Right lung (tissue), 5 donors: ENCODE data around the gene GPR160. TPM values are rescaled to one million over a fixed set of nuclear protein-coding genes. Genes with fewer than 3 reads are reported as not detected.

Source experiments
- DNase-seq, 2 donors: peaks; one replicate each; pipeline ENCODE4 v3.0.0-alpha.2; 2013
- polyA plus RNA-seq, 5 donors: library from polyadenylated mRNA; unstranded; fragments of 120-200 nt; gene quantifications; one replicate each; pipeline versions ENCODE4 v1.2.1 to v1.2.3, GENCODE V29; 2013; ENCODE audit warnings: inconsistent platforms in 1 of 5, low replicate concordance in 1 of 5; ENCODE audit not compliant: insufficient read length in 5 of 5, insufficient read depth in 1 of 5

The GPR160 gene
- polyA plus RNA-seq, 5 donors: 8.6 to 15.0 (median 12.4) TPM

DNA sequence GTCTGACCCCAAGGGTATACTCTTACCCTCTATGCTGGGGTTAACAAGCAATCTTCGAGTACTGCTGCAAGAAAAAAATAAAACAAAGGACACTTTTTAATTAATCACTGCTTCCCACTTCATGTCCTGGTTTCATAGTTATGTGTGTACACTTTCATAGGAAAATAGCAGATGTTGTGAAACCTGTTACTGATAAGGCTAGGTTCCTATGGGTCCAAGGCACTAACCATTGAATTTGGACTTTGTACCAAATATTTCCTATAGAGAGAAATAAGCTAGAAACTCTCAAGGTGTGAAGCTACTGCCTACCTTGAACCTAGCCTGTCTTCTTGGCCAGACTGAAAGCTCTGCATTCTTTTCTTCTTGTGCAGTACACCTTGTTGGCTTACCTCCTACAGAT lies 14.6 kb upstream of the GPR160 start:
- no peak for DNase-seq

DNA sequence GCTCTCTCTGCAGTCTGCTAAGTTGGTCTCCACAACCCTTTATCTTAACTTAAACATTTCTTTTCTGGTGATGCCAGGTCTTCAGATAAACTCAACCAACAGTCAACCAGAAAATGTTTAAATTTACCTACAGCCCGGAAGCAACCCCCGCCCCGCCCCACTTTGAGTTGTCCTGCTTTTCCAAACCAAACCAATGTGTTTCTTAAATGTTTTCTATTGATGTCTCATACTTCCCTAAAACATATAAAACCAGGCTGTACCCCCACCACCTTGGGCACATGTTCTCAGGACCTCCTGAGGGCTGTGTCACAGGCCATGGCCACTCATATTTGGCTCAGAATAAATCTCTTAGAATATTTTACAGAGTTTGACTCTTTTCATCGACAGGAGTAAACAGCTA lies 13.2 kb upstream of the GPR160 start:
- no peak for DNase-seq

DNA sequence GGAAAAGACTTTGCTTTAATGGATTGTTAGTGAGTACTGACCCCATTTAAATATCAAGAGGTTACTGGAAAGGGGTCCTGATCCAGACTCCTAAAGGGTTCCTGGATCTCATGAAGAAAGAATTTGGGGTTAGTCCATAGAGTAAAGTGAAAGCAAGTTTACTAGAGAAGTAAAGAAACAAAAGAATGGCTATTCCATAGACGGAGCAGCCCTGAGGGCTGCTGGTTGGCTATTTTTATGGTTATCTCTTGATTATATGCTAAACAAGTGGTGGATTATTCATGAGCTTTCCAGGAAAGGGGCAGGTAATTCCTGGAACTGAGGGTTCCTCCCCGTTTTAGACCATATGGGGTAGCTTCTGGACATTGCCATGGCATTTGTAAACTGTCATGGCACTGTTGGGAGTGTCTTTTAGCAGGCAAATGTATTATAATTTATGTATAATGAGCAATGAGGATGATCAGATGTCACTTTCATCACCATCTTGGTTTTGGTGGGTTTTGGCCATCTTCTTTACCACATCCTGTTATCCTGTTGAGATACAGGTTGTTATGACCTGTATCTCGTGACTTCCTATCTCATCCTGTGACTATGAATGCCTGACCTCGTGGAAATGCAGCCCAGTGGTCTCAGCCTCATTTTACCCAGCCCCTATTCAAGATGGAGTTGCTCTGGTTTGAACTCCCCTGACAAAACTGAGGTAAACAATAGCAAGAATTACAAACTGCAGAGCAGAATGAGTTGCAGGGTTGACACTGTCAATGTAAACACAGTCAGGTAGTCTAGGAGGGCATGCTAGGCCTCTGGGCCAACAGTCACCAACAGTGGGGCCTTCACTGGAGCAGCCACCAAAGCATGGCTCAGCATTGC lies 10.3 kb upstream of the GPR160 start:
- no peak for DNase-seq

DNA sequence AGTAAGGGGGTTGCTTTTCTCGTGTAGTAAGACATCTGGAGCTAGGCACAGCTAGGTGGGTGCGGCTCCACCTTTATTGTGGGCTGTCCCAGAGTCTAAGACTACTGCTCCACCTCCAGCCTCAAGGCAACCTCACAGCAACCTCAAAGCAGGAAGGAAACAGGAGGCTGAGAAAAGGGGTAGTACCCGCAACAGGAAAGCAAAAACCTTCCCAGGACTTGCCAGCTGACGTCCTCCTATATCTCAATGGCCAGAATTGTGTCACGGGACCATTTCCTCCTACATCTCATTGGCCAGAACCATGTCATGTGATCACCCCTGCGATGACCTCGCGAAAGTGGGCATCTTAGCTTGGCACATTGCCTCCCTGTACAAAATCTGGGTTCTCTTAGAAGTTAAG lies 4.3 kb upstream of the GPR160 start:
- no peak for DNase-seq

DNA sequence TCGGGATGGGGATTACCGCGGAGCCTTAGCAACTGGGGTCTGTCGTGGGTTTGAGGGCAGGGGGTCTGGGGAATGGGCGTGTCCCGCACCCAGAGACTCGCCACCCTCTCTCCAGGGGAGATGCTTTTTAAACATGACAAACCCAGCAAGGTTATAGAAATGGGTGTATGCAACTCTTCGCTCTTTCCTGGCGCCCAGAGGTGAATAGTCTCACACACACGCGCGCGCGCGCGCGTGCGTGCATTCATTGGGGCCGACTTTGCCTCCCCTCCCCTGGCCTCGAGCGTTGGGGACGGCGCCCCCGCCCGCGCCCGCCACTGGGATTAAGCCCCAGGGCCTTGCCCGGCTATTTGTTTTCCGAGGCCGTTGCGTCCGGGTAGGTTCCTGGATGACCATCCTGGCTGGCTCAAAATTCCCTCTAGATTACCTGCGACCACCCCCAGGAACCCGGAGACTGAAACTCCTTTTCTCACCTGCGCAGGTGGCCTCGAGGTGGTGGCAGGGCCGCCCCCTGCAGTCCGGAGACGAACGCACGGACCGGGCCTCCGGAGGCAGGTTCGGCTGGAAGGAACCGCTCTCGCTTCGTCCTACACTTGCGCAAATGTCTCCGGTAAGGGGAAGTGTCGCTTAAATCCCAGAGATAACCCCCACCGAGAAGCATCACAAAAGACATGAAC lies 777 bp downstream of the GPR160 start:
- no peak for DNase-seq

DNA sequence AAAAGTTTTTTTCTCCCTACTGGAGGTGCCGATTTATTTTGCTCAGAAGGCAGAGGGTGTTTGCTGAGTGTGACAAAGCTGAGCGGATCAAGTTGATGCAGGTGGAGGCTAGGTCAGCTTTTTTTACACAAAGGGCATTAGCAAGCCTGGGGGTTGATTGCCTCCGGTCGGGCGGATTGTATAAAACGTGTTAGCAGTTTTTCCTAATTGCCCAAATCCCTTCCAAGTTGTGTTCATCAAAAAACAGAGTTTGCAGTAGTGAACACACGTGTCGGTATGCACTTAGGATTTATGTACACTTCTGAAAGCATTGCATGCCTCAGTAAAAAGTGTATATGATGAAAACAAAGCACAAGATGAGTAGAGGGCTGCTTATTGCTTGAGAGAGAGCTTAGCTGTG lies 2.6 kb downstream of the GPR160 start:
- no peak for DNase-seq

DNA sequence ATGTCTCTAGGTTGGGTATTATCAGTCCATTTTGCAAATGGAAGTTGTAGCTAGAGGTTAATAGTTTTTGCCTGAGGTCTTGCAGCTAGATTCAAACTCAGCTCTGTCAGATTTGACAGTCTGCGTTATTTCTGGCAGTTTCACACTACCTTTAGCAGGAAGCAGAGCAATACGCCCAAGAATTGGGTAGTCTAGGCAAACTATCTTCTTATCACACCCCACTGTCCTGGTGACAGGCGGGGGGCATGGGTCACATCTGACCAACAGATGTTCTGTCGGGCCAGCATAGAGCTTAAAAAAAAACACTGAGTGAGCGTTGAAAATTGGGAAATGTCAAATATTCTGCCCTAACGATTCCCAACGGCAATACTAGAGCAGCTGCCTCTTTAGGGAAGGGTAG lies 5.7 kb downstream of the GPR160 start:
- no peak for DNase-seq

DNA sequence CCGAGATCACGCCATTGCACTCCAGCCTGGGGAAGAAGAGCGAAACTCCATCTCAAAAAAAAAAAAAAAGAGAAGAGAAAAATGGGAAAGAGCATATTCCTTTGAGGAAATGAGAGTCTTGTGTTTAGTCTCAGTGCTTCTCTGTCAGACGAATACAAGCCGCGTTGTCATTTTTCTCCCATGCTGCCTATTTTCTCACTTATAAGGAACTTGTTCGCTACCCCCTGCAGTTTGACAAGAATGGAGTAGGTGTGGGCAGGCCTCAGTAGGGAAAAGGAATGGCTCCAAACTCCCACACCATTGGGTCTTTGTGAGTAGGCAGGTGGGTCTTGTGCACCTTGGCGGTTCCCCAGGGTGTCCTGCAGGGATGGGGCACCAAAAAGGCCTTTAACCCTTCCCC lies 6.5 kb downstream of the GPR160 start:
- DNase-seq: no peak

DNA sequence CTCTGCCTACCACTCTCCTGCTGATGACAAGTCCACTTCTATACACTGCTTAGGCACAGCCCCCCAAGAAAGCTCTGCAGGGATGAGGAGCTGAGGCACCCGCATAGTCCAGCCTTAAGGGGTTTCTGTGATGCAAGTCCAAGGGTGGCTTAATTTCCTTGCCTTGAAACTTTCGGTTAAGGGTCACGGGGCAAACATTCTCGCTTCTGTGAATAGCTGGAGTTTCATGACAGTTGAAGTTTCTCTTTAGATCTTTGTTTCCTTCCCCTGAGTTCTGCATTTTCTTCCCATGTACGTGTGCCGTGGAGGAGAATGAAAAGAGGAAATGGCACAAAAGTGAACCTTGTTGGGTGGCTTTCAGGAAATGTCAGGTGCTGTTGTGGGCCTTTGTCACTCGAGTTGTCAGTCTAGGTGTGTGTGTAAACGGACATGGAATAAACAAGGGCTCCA lies 7.0 kb downstream of the GPR160 start:
- DNase-seq: no peak

DNA sequence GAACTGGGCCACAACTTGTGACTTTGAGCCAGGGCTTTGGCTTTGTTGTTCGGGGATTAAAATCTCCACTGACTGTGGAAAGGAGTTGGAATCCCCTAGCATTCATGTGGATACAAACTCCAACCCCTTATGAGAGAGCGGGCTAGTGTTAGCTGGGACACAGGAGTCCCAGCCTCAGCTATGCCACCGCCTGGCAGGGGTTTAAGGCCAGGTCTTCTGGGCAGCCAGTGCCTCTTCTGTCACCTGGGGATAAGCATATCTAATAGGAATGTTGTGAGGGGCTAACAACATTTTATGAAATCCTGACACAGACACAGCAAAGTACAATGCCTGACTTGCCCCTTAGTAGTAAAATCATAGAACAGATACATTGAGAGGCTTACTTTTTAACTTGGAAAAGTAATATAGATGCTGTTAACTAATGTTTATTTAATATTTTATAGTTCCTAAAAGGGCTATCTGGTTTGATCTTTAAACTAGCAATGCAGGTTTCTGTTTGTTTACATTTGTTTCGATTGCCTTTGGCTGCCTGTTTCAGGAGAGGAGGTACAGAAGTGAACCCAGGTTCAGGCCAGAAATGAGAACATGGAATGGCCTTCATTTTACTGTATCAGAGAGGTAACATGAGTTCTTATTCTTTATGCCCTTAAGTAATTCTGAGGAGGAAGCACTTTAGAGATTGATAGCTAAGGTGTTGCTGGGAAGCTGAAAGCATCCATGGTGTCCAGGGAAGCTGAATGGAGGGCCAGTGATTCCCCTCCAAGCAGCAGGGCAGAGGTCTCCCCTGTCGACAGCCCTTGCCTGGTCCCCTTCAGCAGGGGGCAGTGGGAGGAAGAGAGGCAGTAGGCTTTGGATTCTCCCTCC lies 8.7 kb downstream of the GPR160 start:
- no peak for DNase-seq

DNA sequence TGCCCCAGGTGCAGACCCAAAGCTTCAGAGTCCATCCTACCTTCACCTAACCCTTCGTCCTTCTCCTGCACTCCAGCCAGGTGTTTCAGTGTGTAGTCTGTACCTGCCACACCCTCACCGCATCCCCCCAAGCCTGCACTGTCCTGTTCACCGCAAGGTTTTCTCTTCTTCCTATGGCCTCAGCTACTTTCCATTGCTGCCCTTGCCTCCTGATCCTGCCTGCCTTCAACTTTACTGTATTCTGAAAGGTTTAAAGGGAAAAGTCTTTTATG lies 9.3 kb downstream of the GPR160 start:
- DNase-seq: no peak

DNA sequence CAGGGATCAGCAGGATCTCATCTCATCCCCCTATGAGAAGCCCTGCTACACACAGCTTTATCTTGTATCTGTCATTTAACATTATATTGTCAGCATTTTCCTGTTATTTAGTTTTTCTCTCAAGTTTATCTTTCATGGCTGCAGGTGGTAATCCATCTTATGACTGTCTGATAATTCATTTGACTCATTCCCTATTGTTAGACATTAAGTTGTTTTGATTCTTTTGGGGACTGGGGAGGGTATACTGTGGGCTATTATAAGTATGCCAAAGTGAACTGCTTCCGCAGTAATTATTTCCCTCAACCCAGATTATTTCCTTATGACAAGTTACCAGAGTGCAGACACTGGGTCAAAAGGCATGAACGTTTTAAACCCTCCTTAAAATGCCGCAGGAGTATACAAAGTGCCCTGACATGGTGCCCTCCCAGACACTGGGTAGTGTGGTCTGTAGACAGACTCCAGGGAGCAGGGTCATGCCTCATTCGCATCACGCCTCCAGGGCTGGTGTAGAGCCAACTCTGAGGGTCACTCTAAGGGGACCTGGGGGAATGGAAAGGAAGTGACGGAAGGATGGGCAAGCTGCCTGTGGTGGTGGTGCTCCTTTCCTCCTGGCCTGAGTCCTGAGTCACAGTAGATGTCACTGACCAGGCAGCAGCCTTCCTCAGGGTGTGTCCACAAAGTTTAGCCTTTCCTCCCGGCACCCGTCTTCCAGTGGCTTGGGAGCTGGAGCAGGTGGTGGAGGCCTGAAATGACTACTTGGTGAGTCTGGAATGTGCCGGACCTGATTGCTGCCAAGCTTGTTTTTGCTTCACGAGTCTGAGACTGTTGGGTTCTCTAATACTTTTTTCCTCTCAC lies 11.6 kb downstream of the GPR160 start:
- DNase-seq: no peak

DNA sequence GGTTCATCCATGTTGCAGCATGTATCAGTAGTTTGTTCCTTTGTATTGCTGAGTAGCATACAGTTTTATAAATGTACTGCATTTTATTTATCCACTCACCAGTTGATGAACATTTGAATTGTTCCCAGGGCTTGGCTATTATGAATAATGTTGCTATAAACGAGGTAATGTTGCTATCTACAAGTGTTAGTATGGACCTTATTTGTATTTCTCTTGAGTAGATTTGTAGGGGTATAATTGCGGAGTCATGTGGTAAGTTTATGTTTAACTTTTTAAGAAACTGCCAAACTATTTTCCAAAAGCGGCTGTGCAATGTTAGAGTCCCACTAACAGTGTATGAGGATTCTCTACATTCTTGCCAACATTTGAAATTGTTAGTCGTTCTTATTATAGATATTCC lies 13.0 kb downstream of the GPR160 start:
- DNase-seq: no peak

DNA sequence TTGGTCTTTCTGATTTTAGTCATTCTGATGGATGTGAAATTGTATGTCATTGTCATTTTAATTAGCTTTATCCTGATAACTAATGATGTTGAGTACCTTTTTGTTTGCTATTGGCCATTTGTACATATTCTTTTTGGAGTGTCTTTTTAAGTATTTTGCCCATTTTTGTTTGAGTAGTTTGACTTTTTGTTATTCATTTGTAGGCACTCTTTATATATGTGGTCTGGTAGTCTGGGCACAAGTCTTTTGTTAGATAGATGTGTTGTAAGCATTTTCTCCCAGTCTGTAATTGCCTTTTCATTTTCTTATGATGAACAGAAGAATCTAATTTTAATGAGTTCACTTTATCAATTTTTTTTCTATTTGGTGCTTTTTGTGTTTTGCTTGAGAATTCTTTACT lies 14.6 kb downstream of the GPR160 start:
- DNase-seq: no peak

DNA sequence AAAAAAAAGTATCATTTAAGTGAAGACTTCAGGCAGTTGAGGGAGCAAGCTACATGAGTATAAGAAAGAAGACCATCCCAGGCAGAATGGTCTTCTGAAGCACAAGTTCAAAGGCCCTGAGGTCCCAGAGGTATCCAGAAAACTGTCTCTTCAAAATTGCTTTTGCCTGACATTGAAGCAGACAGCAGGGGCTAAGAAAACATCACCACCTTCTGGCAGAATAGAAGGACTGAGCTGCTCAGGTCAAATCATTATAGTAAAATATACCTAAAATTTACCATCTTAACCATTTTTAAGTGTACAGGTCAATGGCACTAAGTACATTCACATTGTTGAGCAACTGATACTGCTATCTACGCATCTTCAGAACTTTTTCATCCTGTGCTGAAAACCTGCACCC lies 16.4 kb downstream of the GPR160 start:
- DNase-seq: no peak

DNA sequence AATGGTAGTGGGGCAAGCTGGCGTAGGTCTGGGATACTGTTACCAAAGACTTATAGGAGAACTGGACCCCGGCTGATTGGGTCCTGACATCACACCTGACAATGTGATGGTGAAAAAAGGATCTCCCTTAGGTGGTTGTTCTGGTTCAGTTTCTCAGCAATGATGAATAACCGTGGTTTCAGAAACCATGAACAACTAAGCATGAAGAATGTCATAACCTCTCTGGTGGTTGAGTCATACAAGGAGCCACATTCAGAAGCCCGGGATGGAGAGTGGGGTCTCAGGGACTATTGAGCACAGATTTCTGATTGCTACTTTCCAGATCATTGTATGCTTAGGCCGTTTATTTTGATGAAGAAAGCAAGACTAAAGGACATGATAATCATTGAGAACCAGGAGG lies 17.4 kb downstream of the GPR160 start:
- no peak for DNase-seq

DNA sequence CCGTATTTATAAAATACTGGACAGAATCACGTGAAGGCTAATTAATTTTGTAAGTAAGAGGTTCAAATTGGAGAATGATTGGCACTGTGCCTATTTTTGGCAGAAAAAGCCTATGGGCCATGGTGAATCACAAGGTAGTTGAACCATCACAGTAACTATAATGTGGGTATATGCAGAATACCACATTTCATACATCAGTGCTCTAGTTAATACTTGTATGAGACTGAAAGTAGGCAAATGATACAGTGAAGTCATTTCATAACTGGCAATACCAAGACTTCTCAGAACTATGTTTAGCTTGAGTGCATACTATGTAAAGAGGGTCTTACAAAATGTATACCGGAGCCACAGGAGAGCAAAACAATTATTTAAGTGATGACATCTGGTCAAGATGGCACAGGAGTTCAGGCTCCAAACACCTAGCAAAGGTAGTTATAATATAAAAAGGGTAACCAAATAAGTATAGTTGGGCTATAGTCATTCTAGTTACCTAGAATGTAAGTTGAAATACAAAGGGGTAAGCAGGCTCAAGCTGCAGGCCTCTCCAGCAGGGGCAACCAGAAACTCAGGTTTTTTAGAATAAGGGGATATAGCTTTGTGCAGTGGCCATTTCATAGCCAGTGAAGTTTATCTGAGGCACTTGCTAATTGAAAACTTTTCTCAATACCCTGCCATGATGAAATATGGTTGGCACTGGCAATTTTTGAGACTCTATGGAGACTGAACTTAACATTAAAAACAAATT lies 19.1 kb downstream of the GPR160 start:
- no peak for DNase-seq

DNA sequence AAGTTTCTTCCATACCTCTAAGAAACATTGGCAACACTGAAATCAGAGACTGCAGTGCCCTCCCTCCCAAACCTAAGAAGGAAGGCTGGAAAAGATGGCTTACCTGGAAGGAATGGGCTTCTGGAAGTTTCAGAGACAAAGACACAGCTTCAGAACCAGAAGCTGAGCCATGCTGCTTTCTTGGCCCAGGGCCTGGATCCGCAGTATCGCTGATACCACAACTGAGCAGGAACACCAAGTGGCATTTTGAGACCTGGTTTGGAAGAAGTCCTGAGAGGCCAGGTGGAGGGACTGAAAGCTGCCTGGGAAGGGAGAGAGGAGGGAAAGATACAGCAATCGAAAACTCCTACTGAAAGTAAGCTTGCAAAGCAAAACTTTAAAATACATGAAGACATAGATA lies 19.8 kb downstream of the GPR160 start:
- no peak for DNase-seq

DNA sequence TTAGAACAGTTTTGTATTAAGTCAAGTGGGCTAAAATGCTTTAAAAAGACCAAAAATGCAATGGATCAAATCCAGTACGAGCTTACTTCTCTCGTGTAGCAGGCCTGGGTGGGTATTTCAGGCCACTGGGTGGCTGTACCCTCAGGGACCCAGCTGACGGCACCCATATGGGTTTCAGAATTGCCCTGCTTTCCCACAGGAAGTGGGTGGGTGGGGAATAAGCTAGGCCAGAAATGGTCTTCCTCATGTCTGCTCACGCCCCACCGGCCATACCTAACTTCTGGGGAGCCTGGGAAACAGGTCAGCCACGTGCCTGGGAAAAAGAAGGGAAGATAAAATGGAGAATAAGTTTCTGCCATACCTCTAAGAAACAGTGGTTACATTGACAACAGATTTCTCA lies 20.3 kb downstream of the GPR160 start:
- no peak for DNase-seq

DNA sequence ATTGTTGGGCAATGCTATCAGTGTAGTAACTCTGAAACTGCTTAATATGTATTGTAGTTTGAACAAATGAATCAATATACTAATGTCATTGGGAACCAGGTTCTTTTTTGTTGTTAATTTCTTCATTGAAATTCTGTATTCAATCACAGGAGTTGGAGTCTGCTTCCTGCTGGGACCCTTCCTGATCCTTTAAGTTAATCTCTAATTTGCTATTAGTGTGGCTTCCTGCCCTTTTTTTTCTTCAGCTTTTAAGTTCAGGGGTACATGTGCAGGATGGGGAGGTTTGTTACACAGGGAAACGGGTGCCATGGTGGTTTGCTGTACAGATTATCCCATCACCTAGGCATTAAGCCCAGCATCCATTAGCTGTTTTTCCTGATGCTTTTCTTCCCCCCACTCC lies 21.7 kb downstream of the GPR160 start:
- DNase-seq: no peak

DNA sequence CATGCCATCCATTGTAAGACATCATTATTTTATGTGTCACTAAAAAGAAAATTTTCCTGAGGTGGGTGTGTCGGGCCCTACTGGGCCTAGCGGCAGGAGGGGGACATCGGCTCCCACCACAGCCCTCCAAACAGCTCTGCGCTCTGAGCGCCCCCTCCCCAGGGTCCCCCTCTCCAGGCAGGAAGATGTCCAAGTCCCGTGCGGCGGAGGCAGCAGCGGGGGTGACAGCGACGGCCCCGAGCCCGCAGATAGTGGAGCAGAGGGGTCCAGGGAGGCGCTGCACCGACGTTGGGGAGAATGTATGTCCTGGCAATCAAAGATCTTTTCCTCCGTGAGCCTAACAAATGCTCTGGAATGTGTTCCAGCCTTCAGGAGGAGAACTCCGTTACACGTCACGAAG lies 24.3 kb downstream of the GPR160 start:
- DNase-seq: no peak
